ENCODE measurements around the gene IFNAR1. TPM values are rescaled to one million over a fixed set of nuclear protein-coding genes. Genes with fewer than 3 reads are reported as not detected.

Gene IFNAR1
- total and polyA plus RNA-seq, 2 donors (not counting 3 experiments of a cell fraction or from before 2014, with no cell fraction given), result 16.2 to 47.8 TPM

- Histone ChIP-seq H2AFZ (ENCODE audit: low read depth, low read length) (no peak overlapping the region), H4K20me1 (replicated peaks; ENCODE audit: control insufficient read depth, extremely low read depth, insufficient read depth, low read length) (no peaks in the 10 kb centered on the region), H3K4me3 (replicated peaks in 1 of 3; ENCODE audit: insufficient read depth in 1 of 3, low read depth in 1 of 3, low read length in 3 of 3) (no peak overlapping the region), H3K36me3 (ENCODE audit: control insufficient read depth in 2 of 2, extremely low read depth in 1 of 2, insufficient read depth in 2 of 2, low read length in 2 of 2) (peaks cover 0 to 1% of the 10 kb centered on the region in 2 experiments), H3K27me3 (ENCODE audit: control insufficient read depth in 2 of 2, insufficient read depth in 2 of 2, low read length in 2 of 2) (no peaks in the 10 kb centered on the region), H3K9ac (replicated peaks; ENCODE audit: extremely low read depth, insufficient read depth, low read length) (no peak overlapping the region), H3K79me2 (ENCODE audit: control insufficient read depth, insufficient read depth, low read length) (peaks cover 73% of the 10 kb centered on the region), H3K4me1 (ENCODE audit: control insufficient read depth, extremely low read depth, insufficient read depth, low read length) (peaks cover 4% of the 10 kb centered on the region), H3K9me3 (replicated peaks; ENCODE audit: control insufficient read depth, insufficient read depth, low read length) (no peaks in the 10 kb centered on the region), H3K27ac (ENCODE audit: insufficient read depth, low read depth, low read length) (no peak overlapping the region), H3K4me2 (ENCODE audit: insufficient read depth, low read length) (no peak overlapping the region), H3K9me1 (replicated peaks; ENCODE audit: control insufficient read depth, extremely low read depth, insufficient read depth, low read length) (no peaks in the 10 kb centered on the region)
- dilution Hi-C loops (cut with MboI; ENCODE audit: extremely low pct_ligation_motif_present, low sequenced_read_pairs) (no loop called here), intact Hi-C loops (cut with micrococcal nuclease) (no loop called here)
- no TSS peak for BruUV-seq (replicated peaks)
- ChIA-PET CTCF (interaction anchor here (0.7 to 1.7 kb wide), 4 partner anchors 20 to 206 kb away, joined by 3 to 8 read pairs (median 4); no protein-coding TSS in a partner anchor), POLR2A (no interaction called here)
- DNase-seq (ENCODE audit: low read depth, low spot score) (no peak), FAIRE-seq (no peak)
- TF ChIP-seq CTCF (IDR thresholded peaks at IDR 0.05; ENCODE audit: extremely low read depth in 1 of 2, insufficient read depth in 1 of 2, low read depth in 1 of 2, low read length in 2 of 2), result no peak
- TF ChIP-seq JUN (IDR thresholded peaks at IDR 0.05; ENCODE audit: borderline replicate concordance, insufficient read depth, insufficient read length, low read depth), result no peak
- no peak for TF ChIP-seq GATA2 (IDR thresholded peaks at IDR 0.05; ENCODE audit: insufficient read depth, insufficient read length, low read depth, low read length)
- TF ChIP-seq MAX (IDR thresholded peaks at IDR 0.05; ENCODE audit: insufficient read depth, insufficient read length), result no peak
- no peak for TF ChIP-seq POLR2A (IDR thresholded peaks at IDR 0.05; ENCODE audit: low read depth, low read length)
- TF ChIP-seq EZH2 (IDR thresholded peaks at IDR 0.05; ENCODE audit: borderline replicate concordance, low read depth, low read length, severe bottlenecking), result no peak
- no peak for TF ChIP-seq FOS (IDR thresholded peaks at IDR 0.05; ENCODE audit: borderline replicate concordance, insufficient read depth, low read length)
- TF ChIP-seq MYC (IDR thresholded peaks at IDR 0.05; ENCODE audit: low read depth, low read length), result no peak
- TF ChIP-seq POLR2AphosphoS5 (IDR thresholded peaks at IDR 0.05; ENCODE audit: insufficient read depth, low read depth, low read length), result no peak
Measured at GRCh38 chr21:33406493-33406892, 81.7 kb downstream of the IFNAR1 start.

Other genes with a start within 250 kb of the IFNAR1 start
- 37.0 and 42.1 TPM in 2 replicates for gene IFNAR2, start 95.0 kb upstream of the IFNAR1 start, total RNA-seq
- gene IFNAR2, start 95.0 kb upstream of the IFNAR1 start, polyA plus RNA-seq, result 19.8 and 22.8 TPM in 2 replicates
- gene IL10RB, start 58.6 kb upstream of the IFNAR1 start, total RNA-seq, result 21.7 and 21.9 TPM in 2 replicates
- gene IL10RB, start 58.6 kb upstream of the IFNAR1 start, polyA plus RNA-seq, result 22.5 and 31.4 TPM in 2 replicates
- 46.1 and 47.3 TPM in 2 replicates for gene IFNGR2, start 78.4 kb downstream of the IFNAR1 start, total RNA-seq
- gene IFNGR2, start 78.4 kb downstream of the IFNAR1 start, polyA plus RNA-seq, result 44.2 and 55.3 TPM in 2 replicates
- gene TMEM50B, start 155.0 kb downstream of the IFNAR1 start, total RNA-seq, result 29.3 and 29.7 TPM in 2 replicates
- 17.3 and 25.1 TPM in 2 replicates for gene TMEM50B, start 155.0 kb downstream of the IFNAR1 start, polyA plus RNA-seq
- 0.82 and 1.0 TPM in 2 replicates for gene DNAJC28, start 166.7 kb downstream of the IFNAR1 start, total RNA-seq
- gene DNAJC28, start 166.7 kb downstream of the IFNAR1 start, polyA plus RNA-seq, result 0.19 and 0.32 TPM in 2 replicates
- 98.7 and 112 TPM in 2 replicates for gene GART, start 217.1 kb downstream of the IFNAR1 start, total RNA-seq
- gene GART, start 217.1 kb downstream of the IFNAR1 start, polyA plus RNA-seq, result 8.7 and 12.0 TPM in 2 replicates
- gene SON, start 218.1 kb downstream of the IFNAR1 start, total RNA-seq, result 297 and 304 TPM in 2 replicates
- 83.1 and 107 TPM in 2 replicates for gene SON, start 218.1 kb downstream of the IFNAR1 start, polyA plus RNA-seq